Gastrocnemius medialis (tissue), 4 donors: ENCODE data around the gene SERPINA5. TPM values are rescaled to one million over a fixed set of nuclear protein-coding genes. Genes with fewer than 3 reads are reported as not detected.

Experiments
- ATAC-seq, 2 donors: fragments of 150-250 bp; one replicate each; pipeline ENCODE4 v1.9.1; 2016
- DNase-seq, 2 donors: peaks; one replicate each; pipeline ENCODE4 v3.0.0-alpha.2; 2019
- H3K27ac ChIP-seq, 4 donors: fragments of 200-600 bp; sonication (generic); 1 replicate in 1 of 4; 2 replicates in 3 of 4; pipeline ENCODE4 v1.5.1; 2016 to 2018; ENCODE audit warnings: mild to moderate bottlenecking in 2 of 4, moderate library complexity in 1 of 4
- H3K27me3 ChIP-seq, 3 donors: fragments of 200-600 bp; sonication (generic) in 2 of 3; 1 replicate in 1 of 3; 2 replicates in 2 of 3; pipeline versions ENCODE4 v1.5.1 to v1.6.0; 2016 to 2019; ENCODE audit warnings: mild to moderate bottlenecking in 1 of 3, moderate library complexity in 1 of 3
- H3K36me3 ChIP-seq, 2 donors: fragments of 200-600 bp; sonication (generic) in 1 of 2; one replicate each; pipeline ENCODE4 v1.5.1; 2017 to 2018
- H3K4me1 ChIP-seq, 2 donors: fragments of 200-600 bp; sonication (generic) in 1 of 2; one replicate each; pipeline ENCODE4 v1.5.1; 2016 to 2017; ENCODE audit warnings: mild to moderate bottlenecking in 2 of 2
- H3K4me3 ChIP-seq, 4 donors: fragments of 200-600 bp; sonication (generic) in 3 of 4; 1 replicate in 1 of 4; 2 replicates in 3 of 4; pipeline ENCODE4 v1.5.1; 2016 to 2019; ENCODE audit warnings: mild to moderate bottlenecking in 2 of 4
- H3K9me3 ChIP-seq, 3 donors: fragments of 200-600 bp; sonication (generic) in 2 of 3; 1 replicate in 1 of 3; 2 replicates in 2 of 3; pipeline ENCODE4 v1.5.1; 2016 to 2019
- POLR2A ChIP-seq, 2 donors: fragments of 450-650 bp; IDR thresholded peaks; one replicate each; pipeline ENCODE4 v1.6.1; 2017; ENCODE audit warnings: antibody characterized with exemption in 2 of 2, mild to moderate bottlenecking in 2 of 2, moderate library complexity in 2 of 2
- in situ Hi-C, 4 donors: fragments of 200-750 bp; cut with MboI; loops; one replicate each; pipeline versions ENCODE4 v1.15.0 to v1.8.0; 2017; ENCODE audit warnings: low sequenced_read_pairs in 4 of 4
- intact Hi-C: fragments of 100-400 bp; cut with DNase I; formaldehyde crosslinking; loops from one replicate; pipeline ENCODE4 v1.15.1; 2023; ENCODE audit warnings: low total_unique reads
- total RNA-seq, 4 donors: library from RNA; depleted of rRNA; stranded (reverse); fragments of >200 nt; gene quantifications; one replicate each; pipeline versions ENCODE4 v1.1.0 to v1.2.3, GENCODE V29; 2016
- TF ChIP-seq, protein P1 (sequence below), 5 experiments: fragments of 450-650 bp in 3 of 5; fragments of 200-600 bp in 2 of 5; sonication (generic) in 2 of 5; IDR thresholded peaks in 4 of 5; conservative IDR thresholded peaks in 1 of 5; 1 replicate in 4 of 5; 2 replicates in 1 of 5; pipeline ENCODE4 v1.5.1; 2016 to 2019; ENCODE audit warnings: antibody characterized with exemption in 5 of 5, mild to moderate bottlenecking in 3 of 5, moderate library complexity in 3 of 5

Gene SERPINA5
- total RNA-seq, 4 donors from 2014 or later = 1.8 to 63.2 (median 19.8) TPM

DNA sequence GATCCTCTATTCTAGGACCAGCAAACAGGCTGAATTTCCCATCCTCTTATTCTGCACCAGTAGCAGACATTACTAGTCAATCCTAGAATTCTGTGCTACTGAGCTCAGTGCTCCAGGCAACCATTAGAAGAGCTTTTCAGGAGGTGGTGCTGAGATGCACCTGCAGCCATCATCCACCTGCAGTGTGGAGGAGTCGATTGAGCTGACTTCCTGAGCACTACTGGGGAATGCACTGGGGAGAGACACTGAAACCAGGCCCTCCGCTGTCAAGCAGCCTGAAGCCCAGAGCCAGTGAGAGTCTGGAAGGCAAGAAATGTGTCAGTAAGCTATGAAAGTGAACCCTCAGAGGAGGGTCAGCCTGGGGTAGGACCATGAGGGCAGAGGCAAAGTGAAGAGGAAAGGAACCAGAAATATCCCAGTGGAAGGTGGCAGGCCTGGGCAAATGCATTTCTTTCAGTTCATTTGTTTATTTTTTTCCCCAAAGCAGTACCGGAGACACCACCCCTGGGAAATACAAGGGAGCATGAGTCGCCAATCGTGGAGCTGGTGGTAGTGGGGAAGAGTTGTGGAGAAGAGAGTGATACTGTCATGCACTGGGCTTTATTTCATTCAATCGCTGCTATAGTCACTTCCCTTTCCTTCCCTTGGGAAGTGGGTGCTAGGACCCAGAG lies 43.0 kb upstream of the SERPINA5 start:
- peaks cover 0 to 2% (median 0%) of the 10 kb centered on the region in 3 donors for H3K27me3 ChIP-seq
- no peak for TF ChIP-seq POLR2A (IDR thresholded peaks at IDR 0.05)
- TF ChIP-seq, protein P1, sequence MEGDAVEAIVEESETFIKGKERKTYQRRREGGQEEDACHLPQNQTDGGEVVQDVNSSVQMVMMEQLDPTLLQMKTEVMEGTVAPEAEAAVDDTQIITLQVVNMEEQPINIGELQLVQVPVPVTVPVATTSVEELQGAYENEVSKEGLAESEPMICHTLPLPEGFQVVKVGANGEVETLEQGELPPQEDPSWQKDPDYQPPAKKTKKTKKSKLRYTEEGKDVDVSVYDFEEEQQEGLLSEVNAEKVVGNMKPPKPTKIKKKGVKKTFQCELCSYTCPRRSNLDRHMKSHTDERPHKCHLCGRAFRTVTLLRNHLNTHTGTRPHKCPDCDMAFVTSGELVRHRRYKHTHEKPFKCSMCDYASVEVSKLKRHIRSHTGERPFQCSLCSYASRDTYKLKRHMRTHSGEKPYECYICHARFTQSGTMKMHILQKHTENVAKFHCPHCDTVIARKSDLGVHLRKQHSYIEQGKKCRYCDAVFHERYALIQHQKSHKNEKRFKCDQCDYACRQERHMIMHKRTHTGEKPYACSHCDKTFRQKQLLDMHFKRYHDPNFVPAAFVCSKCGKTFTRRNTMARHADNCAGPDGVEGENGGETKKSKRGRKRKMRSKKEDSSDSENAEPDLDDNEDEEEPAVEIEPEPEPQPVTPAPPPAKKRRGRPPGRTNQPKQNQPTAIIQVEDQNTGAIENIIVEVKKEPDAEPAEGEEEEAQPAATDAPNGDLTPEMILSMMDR (IDR thresholded peaks at IDR 0.05 in 4 of 5, conservative IDR thresholded peaks at IDR 0.05 in 1 of 5) = no peak
- no peak for DNase-seq
- no peaks in the 10 kb centered on the region for H3K36me3 ChIP-seq
- no peaks in the 10 kb centered on the region for H3K4me1 ChIP-seq
- ATAC-seq = no peak
- intact Hi-C loops (no loop called here), in situ Hi-C loops (no loop called here)
- no peak overlapping the region for H3K27ac ChIP-seq
- H3K9me3 ChIP-seq = no peaks in the 10 kb centered on the region
- H3K4me3 ChIP-seq = no peak overlapping the region

DNA sequence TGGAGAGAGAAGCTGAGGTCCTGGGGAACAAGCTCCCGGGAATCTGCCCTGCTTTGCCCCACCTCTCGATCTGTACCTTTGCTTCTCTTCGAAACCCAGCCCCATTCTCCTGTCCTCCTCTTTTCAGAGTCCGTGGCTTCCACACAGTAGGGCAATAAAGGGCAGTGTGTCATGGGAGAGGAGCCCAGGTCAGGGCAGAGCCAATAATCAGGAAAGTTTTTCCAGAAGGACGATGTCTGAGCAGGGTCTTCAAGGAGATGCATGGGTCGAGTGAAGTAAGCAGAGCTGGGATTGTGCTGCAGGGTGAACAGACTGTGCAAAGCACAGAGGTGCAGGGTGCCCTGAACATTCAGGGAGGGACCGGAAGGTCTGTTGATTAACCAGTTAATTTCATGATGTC lies 42.0 kb upstream of the SERPINA5 start:
- H3K9me3 ChIP-seq = no peaks in the 10 kb centered on the region
- H3K4me3 ChIP-seq = no peak overlapping the region
- intact Hi-C loops = no loop called here
- H3K27me3 ChIP-seq = peaks cover 0 to 2% (median 0%) of the 10 kb centered on the region in 3 donors
- ATAC-seq (no peak), DNase-seq (no peak)
- no peaks in the 10 kb centered on the region for H3K4me1 ChIP-seq
- no peaks in the 10 kb centered on the region for H3K36me3 ChIP-seq
- in situ Hi-C loops = no loop called here
- TF ChIP-seq, protein P1 (IDR thresholded peaks at IDR 0.05 in 4 of 5, conservative IDR thresholded peaks at IDR 0.05 in 1 of 5) = no peak
- no peak for TF ChIP-seq POLR2A (IDR thresholded peaks at IDR 0.05)
- no peak overlapping the region for H3K27ac ChIP-seq

DNA sequence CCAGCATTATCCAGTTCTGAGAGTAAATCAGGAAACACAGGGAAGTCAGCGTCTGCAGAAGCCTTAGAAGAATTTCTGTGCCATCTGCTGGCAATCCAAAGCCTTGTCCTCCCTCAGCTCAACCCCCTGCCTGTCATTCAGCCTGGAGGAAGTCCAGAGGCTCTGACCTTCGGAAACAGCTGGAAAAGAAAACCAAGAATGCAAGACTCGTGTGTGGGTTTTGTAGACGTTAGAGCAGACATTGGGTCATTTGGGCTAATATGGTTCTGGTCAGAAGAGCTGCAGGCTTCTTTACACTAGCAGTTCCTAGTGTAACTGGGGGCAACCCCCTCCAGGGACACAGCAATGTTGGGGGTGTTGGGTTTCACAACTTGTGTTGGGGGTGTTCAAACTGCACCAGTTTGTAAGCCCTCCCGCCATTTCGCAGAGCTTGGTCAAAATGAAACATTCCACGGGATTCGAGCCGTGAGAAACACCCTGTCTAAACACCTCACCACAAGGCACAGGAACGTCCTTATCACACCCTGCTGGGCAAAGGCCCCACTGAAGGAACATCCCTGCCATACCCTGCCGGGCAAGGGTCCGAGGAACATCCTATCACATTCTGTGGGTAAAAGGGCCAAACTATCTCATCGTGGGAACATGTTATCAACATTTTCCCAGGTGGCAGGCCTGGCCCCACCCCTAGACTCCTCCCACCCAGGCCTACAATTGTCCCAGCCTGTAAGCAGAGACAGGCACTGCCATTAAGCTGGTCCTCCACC lies 41.0 kb upstream of the SERPINA5 start:
- H3K27ac ChIP-seq = no peak overlapping the region
- DNase-seq (no peak), ATAC-seq (no peak)
- intact Hi-C loops = no loop called here
- H3K4me3 ChIP-seq = no peak overlapping the region
- no peaks in the 10 kb centered on the region for H3K4me1 ChIP-seq
- H3K27me3 ChIP-seq = peaks cover 0 to 2% (median 0%) of the 10 kb centered on the region in 3 donors
- in situ Hi-C loops = no loop called here
- no peaks in the 10 kb centered on the region for H3K36me3 ChIP-seq
- no peaks in the 10 kb centered on the region for H3K9me3 ChIP-seq
- TF ChIP-seq, protein P1 (IDR thresholded peaks at IDR 0.05 in 4 of 5, conservative IDR thresholded peaks at IDR 0.05 in 1 of 5) = no peak
- TF ChIP-seq POLR2A (IDR thresholded peaks at IDR 0.05) = no peak

DNA sequence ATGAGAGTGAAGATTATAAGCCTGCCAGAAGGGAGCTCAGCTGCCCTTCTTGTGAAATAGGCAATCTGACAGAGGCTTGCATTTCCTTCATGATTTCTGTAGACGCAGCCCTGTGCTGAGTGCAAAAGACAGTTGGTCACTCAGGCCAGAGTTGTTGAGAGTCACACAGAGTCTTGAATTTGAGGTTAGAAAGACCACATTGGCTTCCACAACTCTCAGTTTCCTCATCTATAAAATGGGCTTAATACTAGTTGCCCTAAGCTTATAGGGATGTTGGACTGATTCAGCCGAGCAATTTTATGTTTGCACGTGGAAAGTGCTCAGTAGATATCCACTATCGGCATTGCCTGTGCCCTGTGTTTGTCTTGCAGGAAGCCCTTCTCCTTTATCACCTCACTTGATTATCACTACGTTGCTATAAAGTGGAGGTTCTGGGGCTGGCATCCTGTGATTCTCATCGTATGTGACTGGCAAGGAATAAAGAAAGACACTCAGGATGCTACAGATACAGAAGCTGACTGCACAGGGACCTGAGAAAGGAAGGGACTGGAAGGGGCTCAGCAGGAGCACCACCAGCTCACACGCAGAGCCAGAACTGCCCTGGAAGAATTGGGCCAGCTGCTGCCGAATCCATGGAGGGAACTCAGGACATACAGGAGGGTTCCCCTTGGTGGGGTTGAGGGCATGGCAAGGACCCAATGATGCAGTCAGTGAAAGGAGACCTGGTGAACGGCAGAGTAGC lies 39.8 kb upstream of the SERPINA5 start:
- DNase-seq (no peak), ATAC-seq (no peak)
- no peak overlapping the region for H3K27ac ChIP-seq
- no peak for TF ChIP-seq POLR2A (IDR thresholded peaks at IDR 0.05)
- intact Hi-C loops = no loop called here
- no peaks in the 10 kb centered on the region for H3K9me3 ChIP-seq
- no peaks in the 10 kb centered on the region for H3K4me1 ChIP-seq
- in situ Hi-C loops = no loop called here
- H3K4me3 ChIP-seq = no peak overlapping the region
- H3K27me3 ChIP-seq = peaks cover 0 to 2% (median 0%) of the 10 kb centered on the region in 3 donors
- H3K36me3 ChIP-seq = no peaks in the 10 kb centered on the region
